T-helper 1 cell treated with Interleukin-12 subunit alpha and Interleukin-12 subunit beta and Interleukin-4 antibody, amounts not matched to agents 30 ng/mL and 1 ng/mL, for 36 hours (primary cell): ENCODE measurements around the gene KRT3. TPM values are rescaled to one million over a fixed set of nuclear protein-coding genes. Genes with fewer than 3 reads are reported as not detected.
"Not testable (repeated sequence)": the region's sequence is repeated elsewhere in the genome, so short reads cannot be mapped to it uniquely, and the experiment has no call there.

Experiments
- intact Hi-C: fragments of 100-400 bp; cut with micrococcal nuclease; formaldehyde crosslinking; loops from one replicate; pipeline ENCODE4 v1.15.1; 2024
- total RNA-seq: library from RNA; stranded (reverse); gene quantifications from 2 replicates; pipeline ENCODE4 v1.2.3, GENCODE V29; 2022

The KRT3 gene
- total RNA-seq, 1 donor from 2014 or later, result not detected

DNA sequence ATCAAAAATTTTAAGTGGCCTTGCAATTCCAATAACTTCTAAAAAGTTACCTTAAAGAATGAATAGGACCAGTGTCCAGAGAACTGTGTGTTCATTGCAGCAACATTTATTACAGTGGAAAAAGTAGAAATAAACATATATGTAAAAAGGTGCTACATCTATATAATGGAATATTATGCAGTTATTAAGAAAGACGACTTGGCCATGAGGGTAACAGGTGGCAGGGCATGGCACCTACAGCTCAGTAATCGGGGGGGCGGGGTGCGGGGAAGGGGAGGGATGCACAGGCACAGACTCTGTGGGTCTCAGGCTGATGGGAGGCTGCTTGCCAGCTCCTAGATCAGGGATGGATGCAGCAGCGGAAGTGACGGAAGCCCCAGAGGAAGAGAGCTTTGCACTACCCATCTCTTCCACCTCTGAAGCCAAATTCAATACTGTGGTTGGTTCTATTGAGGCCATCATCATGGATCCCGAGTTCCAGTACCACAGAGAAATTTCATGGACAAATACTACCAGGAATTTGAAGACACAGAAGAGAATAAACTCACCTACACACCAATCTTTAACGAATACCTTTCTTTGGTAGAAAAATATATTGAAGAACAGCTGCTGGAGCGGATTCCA lies 32.8 kb downstream of the KRT3 start:
- intact Hi-C loops, result no loop called here

DNA sequence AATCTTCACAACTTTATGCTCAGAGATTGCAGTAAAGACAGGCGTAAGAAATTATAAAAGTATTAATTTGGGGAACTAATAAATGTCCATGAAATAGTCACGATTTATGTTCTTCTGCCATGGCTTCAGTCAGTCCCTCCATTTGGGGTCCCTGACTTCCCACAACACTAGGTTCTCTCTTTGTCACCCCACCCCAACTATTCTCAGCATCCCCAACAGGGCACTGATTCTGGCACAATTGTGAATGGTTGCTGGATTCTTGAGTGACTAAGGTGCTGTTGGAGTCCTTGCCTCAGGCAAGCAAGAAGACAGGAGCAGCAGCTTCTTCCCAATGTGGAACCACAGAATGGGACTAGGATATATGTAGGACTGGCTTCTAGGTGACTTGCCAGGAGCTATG lies 34.1 kb downstream of the KRT3 start:
- intact Hi-C loops, result no loop called here

DNA sequence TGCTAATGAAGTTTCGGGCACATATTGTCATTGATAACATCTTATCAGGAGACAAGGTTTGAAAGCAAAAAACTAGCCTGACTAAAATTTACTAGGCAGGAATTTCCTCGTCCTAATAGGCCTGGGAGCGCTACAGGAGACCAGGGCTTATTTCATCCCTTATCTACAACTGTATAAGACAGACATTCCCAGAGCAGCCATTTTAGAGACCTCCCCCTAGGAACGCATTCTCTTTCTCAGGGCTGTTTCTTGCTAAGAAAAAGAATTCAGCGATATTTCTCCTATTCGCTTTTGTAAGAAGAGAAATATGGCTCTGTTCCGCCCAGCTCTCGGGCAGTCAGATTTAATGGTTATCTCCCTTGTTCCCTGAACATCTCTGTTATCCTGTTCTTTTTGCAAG lies 34.7 kb downstream of the KRT3 start:
- intact Hi-C loops, result not testable (repeated sequence)

DNA sequence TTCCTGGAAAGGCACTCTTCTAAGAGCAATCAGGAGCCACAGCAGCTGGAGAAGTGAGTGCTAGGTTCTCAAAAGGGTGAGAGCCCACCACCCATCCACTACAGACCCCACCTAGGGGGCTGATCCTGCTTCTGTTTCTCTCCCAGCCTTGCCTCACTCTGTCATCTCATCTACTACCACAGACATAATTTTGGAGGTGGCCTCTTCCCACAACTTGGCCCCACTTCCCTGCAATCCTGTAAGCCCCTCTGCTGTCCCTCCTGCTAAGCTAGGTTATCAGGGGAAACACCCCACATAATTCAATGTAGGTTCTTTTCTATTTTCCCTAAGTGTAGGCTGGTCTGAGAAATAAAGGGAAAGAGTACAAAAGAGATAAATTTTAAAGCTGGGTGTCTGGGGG lies 35.3 kb downstream of the KRT3 start:
- intact Hi-C loops, result no loop called here

DNA sequence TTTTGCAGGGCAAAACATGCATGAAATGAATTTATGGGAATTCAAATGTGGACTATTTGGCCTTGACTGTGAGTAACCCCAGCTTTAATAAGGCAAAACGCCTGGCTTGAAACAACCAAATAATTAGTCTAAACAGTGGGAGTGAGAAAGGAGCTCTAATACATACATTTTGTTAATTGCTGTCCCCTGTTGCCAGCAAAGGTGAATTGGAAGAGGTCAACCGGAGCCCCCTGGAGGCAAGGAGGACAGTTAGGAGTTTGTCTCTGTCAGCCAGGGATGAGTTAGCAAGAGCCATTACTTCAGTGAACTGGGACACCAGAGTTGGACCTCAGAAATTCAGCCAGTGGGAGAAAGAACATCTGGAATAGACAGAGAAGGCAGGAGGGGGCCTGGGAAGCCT lies 36.2 kb downstream of the KRT3 start:
- intact Hi-C loops, result no loop called here

- intact Hi-C loops, result no loop called here
Measured at GRCh38 chr12:52759218-52759617, 36.7 kb downstream of the KRT3 start.

- intact Hi-C loops, result no loop called here
Measured at GRCh38 chr12:52757449-52758176, 38.3 kb downstream of the KRT3 start.

DNA sequence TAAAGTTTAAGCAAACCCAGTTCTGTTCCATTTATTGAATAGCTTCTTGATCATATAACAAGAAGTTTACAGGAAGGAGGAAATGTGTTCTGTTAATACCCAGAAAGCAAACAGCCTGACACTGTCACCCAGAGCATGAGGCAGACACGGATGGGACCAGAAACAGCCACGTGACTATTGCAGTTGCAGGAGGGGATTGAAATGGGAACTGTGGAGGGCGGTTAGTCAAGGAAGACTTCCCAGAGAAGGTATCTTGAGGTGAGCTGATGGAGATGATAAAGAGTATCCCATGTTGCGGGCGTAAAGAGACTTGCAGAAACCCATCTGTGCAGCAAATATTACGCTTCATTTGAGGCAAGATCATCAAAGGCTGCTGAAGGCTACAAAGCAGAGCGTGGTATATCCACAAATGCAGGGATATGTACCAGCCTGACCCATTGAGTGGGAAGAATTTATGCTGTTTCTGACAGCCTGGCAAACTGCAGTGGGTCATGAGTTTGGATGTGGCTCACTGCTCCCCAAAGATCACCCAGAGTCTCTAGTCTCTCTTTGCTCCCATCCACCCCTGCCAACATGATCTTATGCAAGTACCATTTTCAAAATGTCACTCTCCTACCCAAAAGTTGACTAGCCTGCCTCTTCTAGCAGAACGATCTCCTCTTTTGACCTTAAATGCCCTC lies 39.5 kb downstream of the KRT3 start:
- intact Hi-C loops, result no loop called here

DNA sequence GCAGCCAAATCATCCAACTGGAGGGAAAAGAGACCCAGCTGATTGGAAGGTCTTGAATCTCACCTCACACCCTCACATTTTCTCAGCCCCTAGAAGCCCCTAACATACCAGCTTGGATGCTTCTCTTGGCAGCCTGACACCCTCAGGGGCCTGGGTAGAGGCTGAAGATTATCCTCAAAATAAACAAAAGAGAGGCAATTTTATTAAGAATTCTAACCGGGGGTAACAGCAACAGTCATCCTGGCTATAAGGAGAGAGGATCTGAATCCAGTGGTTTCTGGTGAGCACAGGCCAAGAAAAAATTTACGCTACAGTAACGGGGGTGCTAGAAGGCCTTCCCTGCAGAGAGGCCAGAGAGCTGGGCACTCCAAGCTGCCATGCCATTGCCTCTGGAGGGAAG lies 40.4 kb downstream of the KRT3 start:
- intact Hi-C loops, result no loop called here

GRCh38 chr12:52754135-52754534 lies 41.8 kb downstream of the KRT3 start:
- intact Hi-C loops, result no loop called here

- intact Hi-C loops, result no loop called here
Measured at GRCh38 chr12:52753283-52753682, 42.6 kb downstream of the KRT3 start.

DNA sequence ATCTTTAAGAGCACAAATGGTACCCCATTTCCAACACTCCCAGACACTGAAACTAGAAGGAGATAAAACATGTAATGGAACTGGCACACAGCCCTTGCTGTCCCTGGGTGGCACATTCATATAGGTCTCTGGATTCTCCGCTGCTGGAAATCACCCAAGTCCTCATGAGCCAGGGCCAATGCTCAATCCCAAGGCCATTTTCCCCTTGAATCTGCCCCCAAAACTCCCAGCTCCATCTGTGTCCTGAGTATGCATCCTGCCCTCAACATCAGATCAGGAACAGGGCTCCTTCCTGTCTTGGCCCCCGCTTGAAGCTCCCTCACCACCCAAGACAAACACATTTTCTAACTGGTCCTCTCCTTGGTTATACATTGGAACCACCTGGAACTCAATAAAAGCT lies 43.4 kb downstream of the KRT3 start:
- intact Hi-C loops, result no loop called here

DNA sequence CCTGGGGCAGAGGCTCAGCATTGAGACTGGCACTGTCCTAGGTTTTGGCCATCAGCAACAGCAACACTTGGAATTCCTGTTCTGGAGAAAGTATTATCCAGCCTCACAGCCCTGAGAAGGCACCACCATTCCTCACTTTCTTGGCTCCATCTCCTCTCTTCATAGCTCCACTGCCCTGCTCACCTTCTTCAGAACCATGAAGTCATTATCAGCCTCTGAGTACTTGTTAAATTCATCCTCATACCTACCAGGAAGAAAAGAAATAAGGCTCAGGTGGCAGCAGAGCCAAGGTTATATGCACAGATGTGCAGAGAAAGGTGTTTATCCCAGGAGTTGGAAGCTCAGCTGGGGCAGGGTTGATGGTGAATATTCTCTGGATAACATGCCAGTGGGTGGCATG lies 44.1 kb downstream of the KRT3 start:
- intact Hi-C loops, result no loop called here

DNA sequence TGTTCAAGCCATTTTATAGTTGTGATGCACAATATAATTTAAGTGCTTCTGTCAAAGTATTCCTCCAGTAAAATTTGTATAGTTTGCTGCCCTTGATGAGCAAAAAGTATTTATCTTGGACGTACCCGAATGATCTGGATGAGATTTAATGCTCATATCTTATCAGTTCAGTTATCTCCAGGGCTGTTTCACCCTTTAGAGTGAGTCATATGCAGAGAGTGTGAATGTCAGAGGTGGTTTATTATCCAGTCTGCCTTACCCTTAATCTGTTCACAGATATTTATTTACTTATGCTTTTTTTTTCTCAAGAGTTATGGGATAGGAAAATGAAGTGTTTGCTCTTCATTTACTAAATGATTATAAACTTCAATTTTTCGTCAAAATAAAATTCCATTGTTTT lies 45.4 kb downstream of the KRT3 start:
- intact Hi-C loops, result not testable (repeated sequence)

GRCh38 chr12:52749827-52750226 lies 46.1 kb downstream of the KRT3 start:
- intact Hi-C loops, result no loop called here

DNA sequence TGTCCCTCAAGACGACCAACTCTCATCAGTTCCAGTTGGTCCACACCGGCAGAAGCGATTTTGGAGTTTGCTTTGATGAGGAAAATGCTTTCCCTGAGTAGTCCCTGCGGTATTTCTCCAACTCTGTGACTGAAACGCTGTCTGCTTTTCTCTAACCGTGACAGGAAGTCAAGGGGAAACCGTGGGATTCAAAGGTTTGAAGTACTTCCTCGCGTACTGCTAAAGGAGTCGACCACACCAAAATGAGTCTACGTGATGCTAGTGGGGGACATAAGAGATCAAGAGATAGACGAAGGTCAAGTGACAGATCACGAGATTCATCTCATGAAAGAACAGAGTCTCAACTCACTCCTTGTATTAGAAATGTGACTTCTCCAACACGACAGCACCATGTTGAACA lies 47.3 kb downstream of the KRT3 start:
- intact Hi-C loops, result no loop called here

DNA sequence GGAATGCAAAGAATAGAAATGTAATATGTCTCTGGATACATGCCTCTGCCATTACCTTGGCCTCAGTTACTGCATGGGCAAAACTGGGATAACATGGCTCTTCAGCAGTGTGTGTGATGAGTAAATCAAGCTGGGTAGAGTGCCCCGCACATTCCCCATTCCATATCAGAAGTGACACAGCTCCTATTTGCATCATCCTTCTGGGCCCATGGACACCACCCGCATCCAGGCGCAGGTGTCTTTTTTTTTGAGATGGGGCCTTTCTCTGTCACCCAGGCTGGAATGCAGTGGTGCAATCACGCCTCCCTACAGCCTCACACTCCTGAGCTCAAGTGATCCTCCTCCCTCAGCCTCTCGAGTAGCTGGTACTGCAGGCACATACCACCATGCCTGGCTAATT lies 50.4 kb downstream of the KRT3 start:
- intact Hi-C loops, result no loop called here

DNA sequence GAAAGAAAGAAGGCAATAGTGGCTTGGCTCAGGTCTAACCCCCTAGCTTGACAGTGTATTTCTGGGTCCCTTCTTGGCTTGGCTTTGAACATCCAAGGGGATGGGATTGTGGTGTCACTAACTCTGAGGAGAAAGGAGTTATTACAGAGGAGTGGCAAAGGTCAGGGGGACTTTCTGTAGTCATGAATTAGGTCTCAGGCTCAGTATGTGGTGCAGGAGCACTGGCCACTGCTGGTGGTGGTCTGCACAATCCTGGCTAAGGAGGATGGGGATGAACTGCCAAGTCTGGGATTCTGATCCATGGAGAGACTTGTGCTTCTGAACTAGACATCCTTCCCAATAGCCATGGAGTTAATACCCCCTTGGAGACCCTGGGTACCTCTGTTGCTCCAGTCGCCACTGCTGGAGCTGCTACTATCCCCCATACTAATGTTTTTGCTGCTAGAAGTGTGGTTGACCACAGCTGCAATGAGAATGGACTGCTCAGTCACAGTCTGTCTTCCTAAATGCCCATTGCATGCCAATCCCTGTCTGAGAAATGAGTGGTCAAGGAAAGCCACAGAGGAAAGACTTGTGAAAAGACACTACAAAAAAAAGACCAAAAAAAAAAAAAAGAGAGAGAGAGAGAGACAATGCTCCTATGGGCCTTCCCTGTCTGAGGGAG lies 51.3 kb downstream of the KRT3 start:
- intact Hi-C loops, result no loop called here

DNA sequence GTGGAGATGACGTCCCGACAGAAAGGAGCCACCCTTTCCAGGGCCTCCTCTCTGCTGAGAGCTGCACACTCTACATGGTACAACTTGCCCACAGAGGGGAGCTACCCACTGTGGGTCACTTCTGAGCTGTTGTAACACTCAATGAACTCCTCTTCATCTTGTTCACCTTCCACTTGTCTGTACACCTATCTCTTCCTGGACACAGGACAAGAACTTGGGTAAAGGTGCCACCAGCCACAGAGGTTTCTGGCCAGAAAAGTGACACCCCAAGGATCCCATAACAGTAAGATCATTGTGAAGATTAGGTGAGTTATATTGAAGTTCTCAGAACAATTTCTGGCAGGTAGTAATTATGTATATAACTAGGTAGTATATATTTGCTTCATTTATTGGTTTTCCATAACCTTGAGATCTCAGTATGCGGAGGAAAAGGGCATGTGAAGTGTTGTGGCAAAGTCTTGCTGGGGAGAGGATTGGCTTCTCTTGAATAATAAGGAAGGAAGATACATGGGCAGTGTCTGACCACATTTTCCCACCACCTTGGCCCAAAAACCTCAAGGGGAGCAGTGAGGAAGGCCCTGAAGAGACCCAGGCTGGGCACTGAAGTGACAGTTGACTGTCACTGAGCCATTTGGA lies 53.0 kb downstream of the KRT3 start:
- intact Hi-C loops, result no loop called here

GRCh38 chr12:52742196-52742580 lies 53.7 kb downstream of the KRT3 start:
- intact Hi-C loops, result no loop called here

- intact Hi-C loops, result loop anchor here (1.0 kb wide), 2 partner anchors 131 to 158 kb away; no protein-coding TSS in a partner anchor
Measured at GRCh38 chr12:52741375-52742195, 54.3 kb downstream of the KRT3 start.
